ENCODE results near the gene PAMR1. TPM values are rescaled to one million over a fixed set of nuclear protein-coding genes. Genes with fewer than 3 reads are reported as not detected.

Gene PAMR1
- total and polyA plus RNA-seq, 2 of the 8 experiments (the other 6 are each of a cell fraction or from before 2014, with no cell fraction given): 3.0 to 6.9 TPM

DNA sequence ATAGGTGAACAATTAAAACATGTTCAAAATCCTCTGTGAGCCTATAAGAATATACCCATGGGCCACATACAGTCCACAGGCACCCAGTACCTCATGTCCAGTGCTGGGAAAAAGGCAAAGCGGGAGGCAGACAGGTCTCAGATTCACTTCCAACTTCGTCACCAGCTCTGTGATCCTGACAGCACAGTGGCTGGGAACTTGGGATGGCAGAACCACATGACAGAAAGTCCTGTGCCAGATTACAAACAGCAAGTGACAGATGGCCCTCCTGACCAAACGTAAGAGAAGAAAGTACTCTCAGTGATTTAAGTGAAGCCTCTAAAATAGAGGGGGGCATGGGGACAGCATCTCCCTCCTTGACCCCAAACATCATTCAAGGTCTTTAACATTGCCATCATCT is 111.8 kb downstream of the PAMR1 start (continued):
- TF ChIP-seq, protein P1, sequence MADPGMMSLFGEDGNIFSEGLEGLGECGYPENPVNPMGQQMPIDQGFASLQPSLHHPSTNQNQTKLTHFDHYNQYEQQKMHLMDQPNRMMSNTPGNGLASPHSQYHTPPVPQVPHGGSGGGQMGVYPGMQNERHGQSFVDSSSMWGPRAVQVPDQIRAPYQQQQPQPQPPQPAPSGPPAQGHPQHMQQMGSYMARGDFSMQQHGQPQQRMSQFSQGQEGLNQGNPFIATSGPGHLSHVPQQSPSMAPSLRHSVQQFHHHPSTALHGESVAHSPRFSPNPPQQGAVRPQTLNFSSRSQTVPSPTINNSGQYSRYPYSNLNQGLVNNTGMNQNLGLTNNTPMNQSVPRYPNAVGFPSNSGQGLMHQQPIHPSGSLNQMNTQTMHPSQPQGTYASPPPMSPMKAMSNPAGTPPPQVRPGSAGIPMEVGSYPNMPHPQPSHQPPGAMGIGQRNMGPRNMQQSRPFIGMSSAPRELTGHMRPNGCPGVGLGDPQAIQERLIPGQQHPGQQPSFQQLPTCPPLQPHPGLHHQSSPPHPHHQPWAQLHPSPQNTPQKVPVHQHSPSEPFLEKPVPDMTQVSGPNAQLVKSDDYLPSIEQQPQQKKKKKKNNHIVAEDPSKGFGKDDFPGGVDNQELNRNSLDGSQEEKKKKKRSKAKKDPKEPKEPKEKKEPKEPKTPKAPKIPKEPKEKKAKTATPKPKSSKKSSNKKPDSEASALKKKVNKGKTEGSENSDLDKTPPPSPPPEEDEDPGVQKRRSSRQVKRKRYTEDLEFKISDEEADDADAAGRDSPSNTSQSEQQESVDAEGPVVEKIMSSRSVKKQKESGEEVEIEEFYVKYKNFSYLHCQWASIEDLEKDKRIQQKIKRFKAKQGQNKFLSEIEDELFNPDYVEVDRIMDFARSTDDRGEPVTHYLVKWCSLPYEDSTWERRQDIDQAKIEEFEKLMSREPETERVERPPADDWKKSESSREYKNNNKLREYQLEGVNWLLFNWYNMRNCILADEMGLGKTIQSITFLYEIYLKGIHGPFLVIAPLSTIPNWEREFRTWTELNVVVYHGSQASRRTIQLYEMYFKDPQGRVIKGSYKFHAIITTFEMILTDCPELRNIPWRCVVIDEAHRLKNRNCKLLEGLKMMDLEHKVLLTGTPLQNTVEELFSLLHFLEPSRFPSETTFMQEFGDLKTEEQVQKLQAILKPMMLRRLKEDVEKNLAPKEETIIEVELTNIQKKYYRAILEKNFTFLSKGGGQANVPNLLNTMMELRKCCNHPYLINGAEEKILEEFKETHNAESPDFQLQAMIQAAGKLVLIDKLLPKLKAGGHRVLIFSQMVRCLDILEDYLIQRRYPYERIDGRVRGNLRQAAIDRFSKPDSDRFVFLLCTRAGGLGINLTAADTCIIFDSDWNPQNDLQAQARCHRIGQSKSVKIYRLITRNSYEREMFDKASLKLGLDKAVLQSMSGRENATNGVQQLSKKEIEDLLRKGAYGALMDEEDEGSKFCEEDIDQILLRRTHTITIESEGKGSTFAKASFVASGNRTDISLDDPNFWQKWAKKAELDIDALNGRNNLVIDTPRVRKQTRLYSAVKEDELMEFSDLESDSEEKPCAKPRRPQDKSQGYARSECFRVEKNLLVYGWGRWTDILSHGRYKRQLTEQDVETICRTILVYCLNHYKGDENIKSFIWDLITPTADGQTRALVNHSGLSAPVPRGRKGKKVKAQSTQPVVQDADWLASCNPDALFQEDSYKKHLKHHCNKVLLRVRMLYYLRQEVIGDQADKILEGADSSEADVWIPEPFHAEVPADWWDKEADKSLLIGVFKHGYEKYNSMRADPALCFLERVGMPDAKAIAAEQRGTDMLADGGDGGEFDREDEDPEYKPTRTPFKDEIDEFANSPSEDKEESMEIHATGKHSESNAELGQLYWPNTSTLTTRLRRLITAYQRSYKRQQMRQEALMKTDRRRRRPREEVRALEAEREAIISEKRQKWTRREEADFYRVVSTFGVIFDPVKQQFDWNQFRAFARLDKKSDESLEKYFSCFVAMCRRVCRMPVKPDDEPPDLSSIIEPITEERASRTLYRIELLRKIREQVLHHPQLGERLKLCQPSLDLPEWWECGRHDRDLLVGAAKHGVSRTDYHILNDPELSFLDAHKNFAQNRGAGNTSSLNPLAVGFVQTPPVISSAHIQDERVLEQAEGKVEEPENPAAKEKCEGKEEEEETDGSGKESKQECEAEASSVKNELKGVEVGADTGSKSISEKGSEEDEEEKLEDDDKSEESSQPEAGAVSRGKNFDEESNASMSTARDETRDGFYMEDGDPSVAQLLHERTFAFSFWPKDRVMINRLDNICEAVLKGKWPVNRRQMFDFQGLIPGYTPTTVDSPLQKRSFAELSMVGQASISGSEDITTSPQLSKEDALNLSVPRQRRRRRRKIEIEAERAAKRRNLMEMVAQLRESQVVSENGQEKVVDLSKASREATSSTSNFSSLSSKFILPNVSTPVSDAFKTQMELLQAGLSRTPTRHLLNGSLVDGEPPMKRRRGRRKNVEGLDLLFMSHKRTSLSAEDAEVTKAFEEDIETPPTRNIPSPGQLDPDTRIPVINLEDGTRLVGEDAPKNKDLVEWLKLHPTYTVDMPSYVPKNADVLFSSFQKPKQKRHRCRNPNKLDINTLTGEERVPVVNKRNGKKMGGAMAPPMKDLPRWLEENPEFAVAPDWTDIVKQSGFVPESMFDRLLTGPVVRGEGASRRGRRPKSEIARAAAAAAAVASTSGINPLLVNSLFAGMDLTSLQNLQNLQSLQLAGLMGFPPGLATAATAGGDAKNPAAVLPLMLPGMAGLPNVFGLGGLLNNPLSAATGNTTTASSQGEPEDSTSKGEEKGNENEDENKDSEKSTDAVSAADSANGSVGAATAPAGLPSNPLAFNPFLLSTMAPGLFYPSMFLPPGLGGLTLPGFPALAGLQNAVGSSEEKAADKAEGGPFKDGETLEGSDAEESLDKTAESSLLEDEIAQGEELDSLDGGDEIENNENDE (IDR thresholded peaks at IDR 0.05; ENCODE audit: insufficient replicate concordance, low read length): no peak
- TF ChIP-seq GTF2F1 (IDR thresholded peaks at IDR 0.05; ENCODE audit: borderline replicate concordance, low read depth, low read length) (no peak), JUND (IDR thresholded peaks at IDR 0.05; ENCODE audit: low read length) (no peak), PHF8 (conservative IDR thresholded peaks at IDR 0.05; ENCODE audit: low read depth, low read length) (no peak), YY1 (IDR thresholded peaks at IDR 0.05; ENCODE audit: low read depth, low read length) (no peak), HDAC2 (IDR thresholded peaks at IDR 0.05; ENCODE audit: borderline replicate concordance in 1 of 2, low read depth in 2 of 2, low read length in 2 of 2) (no peak), KDM5A (IDR thresholded peaks at IDR 0.05; ENCODE audit: low read length) (no peak), MAFK (IDR thresholded peaks at IDR 0.05; ENCODE audit: low read depth, low read length) (no peak), KDM4A (IDR thresholded peaks at IDR 0.05; ENCODE audit: low read depth, low read length, severe bottlenecking) (no peak), SUZ12 (IDR thresholded peaks at IDR 0.05; ENCODE audit: low read length) (no peak)
- TF ChIP-seq, protein P2, sequence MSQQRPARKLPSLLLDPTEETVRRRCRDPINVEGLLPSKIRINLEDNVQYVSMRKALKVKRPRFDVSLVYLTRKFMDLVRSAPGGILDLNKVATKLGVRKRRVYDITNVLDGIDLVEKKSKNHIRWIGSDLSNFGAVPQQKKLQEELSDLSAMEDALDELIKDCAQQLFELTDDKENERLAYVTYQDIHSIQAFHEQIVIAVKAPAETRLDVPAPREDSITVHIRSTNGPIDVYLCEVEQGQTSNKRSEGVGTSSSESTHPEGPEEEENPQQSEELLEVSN (IDR thresholded peaks at IDR 0.05): no peak

Measured in H1 (cell line).